ENCODE measurements around the gene DUSP28.

Gene DUSP28

GRCh38 chr2:240605867-240606743 lies 45.9 kb downstream of the DUSP28 start:
- no peak for TF ChIP-seq CTCF (IDR thresholded peaks at IDR 0.05; ENCODE audit: low read depth, low read length, missing control alignments)
- H3K4me3 ChIP-seq (ENCODE audit: low read depth, low read length), result no peak overlapping the region
- in situ Hi-C loops (cut with HindIII; ENCODE audit: low sequenced_read_pairs), result no loop called here
- no peak for DNase-seq (ENCODE audit: low read depth)

GRCh38 chr2:240611601-240612210 lies 51.5 kb downstream of the DUSP28 start:
- no peak for DNase-seq (ENCODE audit: low read depth)
- no peak for TF ChIP-seq CTCF (IDR thresholded peaks at IDR 0.05; ENCODE audit: low read depth, low read length, missing control alignments)
- no peak overlapping the region for H3K4me3 ChIP-seq (ENCODE audit: low read depth, low read length)
- in situ Hi-C loops (cut with HindIII; ENCODE audit: low sequenced_read_pairs), result no loop called here
